CD4-positive, alpha-beta T cell treated with Interleukin-15 for 1 hour (primary cell): Measurements from ENCODE around the gene PKN2.
"Not testable (repeated sequence)": the region's sequence is repeated elsewhere in the genome, so short reads cannot be mapped to it uniquely, and the experiment has no call there.

Experiments
- DNase-seq: peaks from one replicate; pipeline ENCODE4 v3.0.0-alpha.2; 2020

The PKN2 gene

DNA sequence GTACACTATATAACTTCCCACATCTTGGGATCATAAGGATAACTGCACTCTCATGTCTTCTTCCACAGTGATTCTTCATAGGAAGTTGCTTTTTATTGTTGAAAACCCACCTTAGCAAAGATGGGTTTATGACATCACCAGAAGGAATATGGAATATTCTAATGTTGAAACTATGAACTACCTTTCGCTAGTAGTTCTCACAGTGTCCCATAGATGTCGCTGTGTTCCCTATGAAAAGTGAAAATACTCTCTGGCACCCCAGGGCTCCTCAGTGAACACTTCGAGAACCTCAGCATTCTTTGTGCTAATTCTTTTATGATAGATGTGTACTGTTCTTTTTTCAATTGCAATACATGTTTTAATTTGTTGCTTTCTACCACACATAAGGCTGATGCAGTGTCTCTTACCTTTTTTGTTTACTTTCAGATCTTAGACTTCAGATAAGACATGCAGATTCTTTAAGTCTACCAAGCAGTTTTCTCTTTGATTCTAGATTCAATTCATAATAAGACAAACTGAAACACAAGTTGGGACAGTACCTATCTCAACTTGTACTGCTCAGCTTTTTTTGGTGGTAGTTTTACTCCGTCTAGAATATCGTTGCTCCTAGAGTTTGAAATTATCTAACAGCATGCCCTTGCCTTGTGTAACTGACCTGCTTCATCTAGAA lies 116.4 kb downstream of the PKN2 start:
- no peak for DNase-seq

DNA sequence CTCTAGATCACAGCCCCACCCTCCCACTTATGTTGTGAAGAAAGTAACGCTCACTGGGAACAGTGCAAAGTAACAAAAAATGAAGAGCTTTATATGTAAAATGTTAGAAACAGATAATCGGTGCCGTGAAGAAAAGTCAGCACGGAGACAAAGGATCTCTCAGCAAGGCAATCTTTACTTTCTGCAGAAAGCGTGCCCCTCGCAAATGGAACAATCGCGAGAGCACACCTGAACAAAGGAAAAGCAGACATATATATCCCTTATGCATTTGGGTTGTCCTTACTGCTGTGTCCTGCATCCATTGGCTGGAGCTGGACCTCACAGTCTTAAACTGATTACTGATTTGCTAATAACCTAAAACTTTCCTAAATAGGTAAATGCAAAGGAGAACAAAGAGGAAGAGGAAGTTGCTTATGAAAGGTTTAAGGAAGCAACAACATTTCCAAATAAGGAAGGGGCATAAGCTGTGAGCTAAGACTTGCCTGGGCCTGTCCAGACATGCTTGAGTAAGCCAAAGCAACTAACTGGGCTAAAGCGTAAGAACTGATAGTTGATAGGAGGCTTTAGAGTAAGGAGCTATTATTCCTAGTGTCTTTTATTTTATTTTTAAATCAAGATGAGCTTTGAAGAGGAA lies 117.6 kb downstream of the PKN2 start:
- no peak for DNase-seq

GRCh38 chr1:88802404-88802803 lies 118.3 kb downstream of the PKN2 start:
- DNase-seq = no peak

GRCh38 chr1:88802950-88803349 lies 118.9 kb downstream of the PKN2 start:
- no peak for DNase-seq

DNA sequence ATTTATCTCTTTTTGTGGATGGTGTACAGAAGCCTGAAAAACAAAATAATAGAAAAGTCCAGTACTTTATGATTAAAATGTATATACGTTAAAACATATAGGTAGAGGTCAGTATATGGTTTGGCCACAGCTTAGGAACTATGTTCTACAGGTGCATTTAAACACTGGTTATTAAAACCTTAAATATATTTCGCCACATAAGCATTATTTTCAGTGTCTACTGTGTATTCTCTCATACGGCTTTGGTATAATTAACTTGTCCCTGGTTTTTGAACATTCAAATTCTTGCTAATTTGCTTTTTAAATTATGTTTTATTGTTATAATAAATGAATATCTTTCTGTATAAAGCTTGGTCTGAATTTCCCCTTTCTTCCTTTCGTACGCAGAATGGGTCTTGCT lies 119.4 kb downstream of the PKN2 start:
- no peak for DNase-seq

GRCh38 chr1:88812366-88812765 lies 128.3 kb downstream of the PKN2 start:
- no peak for DNase-seq

- DNase-seq = no peak
Measured at GRCh38 chr1:88813471-88813870, 129.4 kb downstream of the PKN2 start.

DNA sequence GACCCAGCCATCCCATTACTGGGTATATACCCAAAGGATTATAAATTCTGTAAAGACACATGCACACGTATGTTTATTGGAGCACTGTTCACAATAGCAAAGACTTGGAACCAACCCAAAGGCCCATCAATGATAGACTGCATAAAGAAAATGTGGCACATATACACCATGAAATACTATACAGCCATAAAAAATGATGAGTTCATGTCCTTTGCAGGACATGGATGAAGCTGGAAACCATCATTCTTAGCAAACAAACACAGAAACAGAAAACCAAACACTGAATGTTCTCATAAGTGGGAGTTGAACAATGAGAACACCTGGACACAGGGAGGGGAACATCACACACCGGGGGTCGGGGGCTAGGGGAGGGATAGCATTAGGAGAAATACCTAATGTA lies 135.6 kb downstream of the PKN2 start:
- DNase-seq = not testable (repeated sequence)

GRCh38 chr1:88825721-88826120 lies 141.6 kb downstream of the PKN2 start:
- no peak for DNase-seq

GRCh38 chr1:88847643-88848042 lies 163.6 kb downstream of the PKN2 start:
- no peak for DNase-seq

- no peak for DNase-seq
Measured at GRCh38 chr1:88851303-88852063, 167.4 kb downstream of the PKN2 start.

DNA sequence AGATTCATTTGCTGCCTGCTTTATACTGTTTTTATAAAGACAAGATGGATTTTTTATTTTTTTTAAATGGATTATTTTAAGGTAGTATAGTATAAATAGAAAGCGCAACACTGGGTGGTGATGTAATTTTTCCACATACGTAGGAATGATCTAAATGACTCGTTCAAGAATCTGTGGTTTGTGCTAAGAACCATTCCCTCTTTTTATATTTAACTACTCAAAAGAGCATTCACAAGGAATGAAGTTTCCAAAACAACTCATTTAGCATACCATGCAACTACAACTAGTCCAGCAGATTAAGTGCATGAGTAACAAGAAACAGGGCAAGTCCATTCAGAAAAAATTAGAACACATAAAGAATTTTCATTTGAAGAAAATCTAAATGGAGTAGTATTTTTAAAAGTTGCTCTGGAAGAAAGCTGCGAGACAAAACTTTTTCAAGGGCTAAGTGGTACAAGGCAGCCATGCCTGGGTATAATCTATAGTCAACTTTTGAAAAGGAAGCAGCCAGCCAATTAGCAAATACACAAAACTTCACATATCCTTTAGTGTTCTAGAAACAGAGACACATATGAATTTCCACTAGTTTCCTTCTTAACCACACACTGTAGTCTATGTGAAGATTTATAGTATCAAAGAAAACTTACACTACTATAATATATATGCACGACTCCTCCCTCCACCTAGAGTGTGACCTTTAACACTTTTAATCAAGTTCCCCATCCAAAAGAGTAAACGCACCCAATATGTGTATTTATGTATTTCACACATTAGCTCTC lies 183.9 kb downstream of the PKN2 start:
- no peak for DNase-seq

DNA sequence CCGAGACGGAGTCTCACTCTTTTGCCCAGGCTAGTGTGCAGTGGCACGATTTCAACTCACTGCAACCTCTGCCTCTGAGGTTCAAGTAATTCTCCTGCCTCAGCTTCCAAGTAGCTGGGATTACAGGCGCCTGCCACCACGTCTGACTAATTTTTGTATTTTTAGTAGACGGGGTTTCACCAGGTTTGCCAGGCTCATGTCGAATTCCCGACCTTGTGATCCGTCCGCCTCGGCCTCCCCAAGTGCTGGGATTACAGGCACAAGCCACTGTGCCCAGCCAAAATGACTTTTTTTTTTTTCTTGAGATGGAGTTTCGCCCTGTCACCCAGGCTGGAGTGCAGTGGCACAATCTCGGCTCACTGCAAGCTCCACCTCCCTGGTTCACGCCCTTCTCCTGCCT lies 185.6 kb downstream of the PKN2 start:
- DNase-seq = not testable (repeated sequence)

DNA sequence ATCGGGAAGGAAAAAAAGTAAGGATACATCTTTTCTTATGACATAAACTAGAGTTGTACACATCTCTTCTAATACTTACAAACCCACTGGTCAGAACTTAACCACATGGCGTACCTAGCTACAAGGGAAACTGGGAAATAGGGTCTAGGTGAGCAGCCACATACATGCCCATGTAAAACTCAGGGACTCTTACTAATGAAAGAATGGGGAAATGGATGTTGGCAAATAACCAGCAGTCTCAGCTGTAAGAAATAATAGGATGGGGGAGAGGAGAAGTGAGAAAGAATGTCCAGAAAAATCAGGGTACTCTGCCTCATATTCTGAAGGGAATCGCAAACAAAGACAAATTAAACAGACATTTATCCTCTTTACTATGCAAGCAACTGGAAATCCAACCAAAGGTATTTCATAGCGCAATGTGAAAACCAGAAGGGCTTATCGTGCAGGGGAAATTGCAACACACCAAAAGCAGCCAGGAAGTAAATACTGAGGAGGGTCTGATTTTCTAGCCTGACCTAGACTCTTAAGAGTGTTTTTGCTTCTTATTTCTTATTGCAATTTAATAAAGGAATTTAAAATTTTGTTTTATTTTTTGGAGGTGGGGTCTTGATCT lies 189.8 kb downstream of the PKN2 start:
- no peak for DNase-seq

GRCh38 chr1:88875595-88875994 lies 191.5 kb downstream of the PKN2 start:
- DNase-seq = no peak

DNA sequence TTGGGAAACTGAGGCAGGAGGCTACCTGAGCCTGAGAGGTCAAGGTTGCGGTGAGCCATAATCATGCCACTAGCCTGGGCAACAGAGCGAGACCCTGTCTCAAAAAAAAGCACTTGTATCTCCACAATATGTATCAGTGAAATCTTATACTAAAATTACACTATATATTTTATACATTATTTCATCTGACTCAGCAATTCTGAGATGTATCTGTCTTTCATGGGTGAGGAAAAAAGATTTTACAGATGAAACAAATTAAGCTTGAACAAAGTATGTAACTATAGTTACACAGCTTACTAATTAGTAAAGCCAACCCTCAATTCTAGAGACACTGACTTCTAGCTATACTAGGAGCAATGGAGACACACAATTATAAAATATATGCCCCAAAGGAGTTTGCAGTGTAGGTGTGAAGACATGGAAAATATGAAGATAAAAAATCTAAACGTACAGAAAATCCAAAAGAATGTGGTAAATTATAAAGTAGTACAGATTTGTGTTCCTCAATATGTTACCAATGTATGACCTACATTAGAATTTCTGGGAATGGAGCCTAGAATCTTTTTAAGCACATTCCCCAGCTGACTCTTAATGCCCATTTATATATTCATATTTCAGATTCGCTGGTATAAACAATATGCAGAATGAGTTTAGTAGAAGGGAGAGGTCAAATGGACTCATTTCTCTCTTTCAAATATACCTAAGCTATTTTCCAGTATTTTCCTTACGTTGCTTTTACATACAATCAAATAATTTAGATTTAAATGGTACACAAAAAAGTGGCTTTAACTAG lies 192.7 kb downstream of the PKN2 start:
- no peak for DNase-seq

GRCh38 chr1:88877382-88877825 lies 193.3 kb downstream of the PKN2 start:
- no peak for DNase-seq

GRCh38 chr1:88877911-88878310 lies 193.8 kb downstream of the PKN2 start:
- no peak for DNase-seq

DNA sequence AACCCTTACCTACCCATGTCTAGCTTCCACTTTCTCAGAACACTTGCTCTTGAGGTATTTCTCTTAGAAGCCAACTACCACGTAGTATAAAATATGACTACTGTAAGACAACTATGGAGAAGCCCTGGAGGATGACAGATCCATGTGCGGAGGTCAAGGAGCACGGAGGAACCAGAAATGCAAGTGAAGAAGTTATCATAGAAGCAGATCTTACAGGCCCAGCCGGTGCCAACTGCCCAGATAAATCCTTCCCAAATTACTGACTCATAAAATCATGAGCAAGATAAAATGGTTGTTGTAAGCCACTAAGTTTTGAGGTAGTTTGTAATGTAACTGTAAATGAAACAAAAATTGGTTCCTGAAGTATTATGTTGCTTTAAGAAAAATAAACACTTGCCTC lies 194.7 kb downstream of the PKN2 start:
- DNase-seq = no peak

- DNase-seq = not testable (repeated sequence)
Measured at GRCh38 chr1:88880717-88881116, 196.6 kb downstream of the PKN2 start.

DNA sequence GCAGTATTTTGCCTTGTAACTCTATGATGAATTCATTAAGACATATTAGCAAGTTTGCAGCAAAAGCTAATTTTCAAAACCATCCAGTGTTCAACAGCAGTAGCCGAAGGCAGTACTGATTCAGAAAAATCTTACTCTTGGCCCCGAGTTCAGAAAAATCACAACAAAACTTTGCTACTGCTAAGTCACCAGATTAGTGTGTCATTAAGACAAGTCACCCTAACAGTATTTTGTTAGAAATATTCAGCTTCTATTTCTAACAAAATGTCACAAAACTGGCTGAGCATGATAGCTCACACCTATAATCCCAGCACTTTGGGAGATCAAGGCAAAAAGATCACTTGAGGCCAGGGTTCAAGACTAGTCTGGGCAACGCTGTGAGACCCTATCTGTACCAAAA lies 199.1 kb downstream of the PKN2 start:
- no peak for DNase-seq
